ENCODE data around the gene ATG2A. TPM values are rescaled to one million over a fixed set of nuclear protein-coding genes. Genes with fewer than 3 reads are reported as not detected.

Gene ATG2A
- total and polyA plus RNA-seq, 7 experiments from 2014 or later, result 3.4 to 105 (median 33.5) TPM

- ChIA-PET CTCF (interaction anchor here (0.6 to 30.3 kb wide), 3 partner anchors 26 to 42 kb away, joined by 3 to 945 read pairs (median 3); partner anchors contain the start of genes CDC42BPG and PPP2R5B), POLR2A (interaction anchor here (0.7 to 26.0 kb wide), 4 partner anchors 9 to 240 kb away, joined by 3 to 1324 read pairs (median 48); partner anchors contain the start of genes CDC42BPG, FAU, MRPL49 and SF1)
- ATAC-seq, result no peak
- H3K4me1 Mint-ChIP-seq, result peaks cover 37 to 50% (median 45%) of the 10 kb centered on the region in 7 donors
- H3K36me3 ChIP-seq (ENCODE audit: control insufficient read depth in 2 of 3, insufficient read depth in 3 of 3, low read length in 3 of 3), result peaks cover 0 to 7% (median 0%) of the 10 kb centered on the region in 3 experiments
- no peak overlapping the region for H3K4me3 ChIP-seq (ENCODE audit: low read length)
- intact Hi-C loops (cut with micrococcal nuclease), result no loop called here
- H3K9me3 ChIP-seq (ENCODE audit: control insufficient read depth in 2 of 3, low read length in 3 of 3), result no peaks in the 10 kb centered on the region
- H3K4me1 ChIP-seq (ENCODE audit: control insufficient read depth in 2 of 2, insufficient read depth in 2 of 2, low read length in 2 of 2), result peaks cover 32% of the 10 kb centered on the region in 2 donors
- peaks cover 0 to 3% (median 0%) of the 10 kb centered on the region in 11 donors for H3K9me3 Mint-ChIP-seq
- DNase-seq, result no peak
- no peaks in the 10 kb centered on the region for H3K27me3 Mint-ChIP-seq
- H3K27ac Mint-ChIP-seq, result peak overlapping the region in 2 of 9 donors; percentile 4 to 43
- H3K27me3 ChIP-seq (ENCODE audit: control insufficient read depth in 2 of 2, insufficient read depth in 2 of 2, low read length in 2 of 2), result no peaks in the 10 kb centered on the region
- peaks cover 0 to 5% (median 0%) of the 10 kb centered on the region in 5 donors for H3K36me3 Mint-ChIP-seq
- no peak overlapping the region for H3K27ac ChIP-seq (ENCODE audit: low read depth, low read length)
- no peak overlapping the region for H3K4me3 Mint-ChIP-seq
These were observed 34.8 kb downstream of the ATG2A start for GRCh38 chr11:64882243-64882642.

GRCh38 chr11:64881476-64881875, 35.5 kb downstream of the ATG2A start:
- ATAC-seq (no peak), DNase-seq (no peak)
- H3K27me3 Mint-ChIP-seq, result no peaks in the 10 kb centered on the region
- Histone ChIP-seq H3K4me1 (ENCODE audit: control insufficient read depth in 2 of 2, insufficient read depth in 2 of 2, low read length in 2 of 2) (peaks cover 30 to 32% of the 10 kb centered on the region in 2 donors), H3K9me3 (ENCODE audit: control insufficient read depth in 2 of 3, low read length in 3 of 3) (no peaks in the 10 kb centered on the region), H3K36me3 (ENCODE audit: control insufficient read depth in 2 of 3, insufficient read depth in 3 of 3, low read length in 3 of 3) (peaks cover 0 to 7% (median 0%) of the 10 kb centered on the region in 3 experiments), H3K27ac (ENCODE audit: low read depth, low read length) (no peak overlapping the region), H3K4me3 (ENCODE audit: low read length) (no peak overlapping the region), H3K27me3 (ENCODE audit: control insufficient read depth in 2 of 2, insufficient read depth in 2 of 2, low read length in 2 of 2) (no peaks in the 10 kb centered on the region)
- peaks cover 0 to 3% (median 0%) of the 10 kb centered on the region in 11 donors for H3K9me3 Mint-ChIP-seq
- H3K36me3 Mint-ChIP-seq, result peaks cover 0 to 12% (median 3%) of the 10 kb centered on the region in 5 donors
- ChIA-PET CTCF (interaction anchor here (0.6 to 30.3 kb wide), 5 partner anchors 12 to 381 kb away, joined by 3 to 945 read pairs (median 6); partner anchors contain the start of gene CDC42BPG), POLR2A (interaction anchor here (0.7 to 26.0 kb wide), 7 partner anchors 9 to 240 kb away, joined by 3 to 1324 read pairs (median 4); partner anchors contain the start of genes CDC42BPG, FAU, MRPL49 and RASGRP2)
- peak overlapping the region in 8 of 10 donors; percentile 26 to 99 (median 80) for H3K4me3 Mint-ChIP-seq
- peak overlapping the region in 8 of 9 donors; percentile 90 to 98 (median 94) for H3K27ac Mint-ChIP-seq
- peaks cover 41 to 56% (median 50%) of the 10 kb centered on the region in 7 donors for H3K4me1 Mint-ChIP-seq
- intact Hi-C loops (cut with micrococcal nuclease), result no loop called here

- Histone ChIP-seq H3K36me3 (ENCODE audit: control insufficient read depth in 2 of 3, insufficient read depth in 3 of 3, low read length in 3 of 3) (peaks cover 0 to 7% (median 0%) of the 10 kb centered on the region in 3 experiments), H3K9me3 (ENCODE audit: control insufficient read depth in 2 of 3, low read length in 3 of 3) (no peaks in the 10 kb centered on the region), H3K4me3 (ENCODE audit: low read length) (peak overlapping the region; percentile 54), H3K27me3 (ENCODE audit: control insufficient read depth in 2 of 2, insufficient read depth in 2 of 2, low read length in 2 of 2) (no peaks in the 10 kb centered on the region), H3K4me1 (ENCODE audit: control insufficient read depth in 2 of 2, insufficient read depth in 2 of 2, low read length in 2 of 2) (peaks cover 31 to 34% of the 10 kb centered on the region in 2 donors), H3K27ac (ENCODE audit: low read depth, low read length) (peak overlapping the region; percentile 81)
- Mint-ChIP-seq H3K27ac (peak overlapping the region; percentile 88 to 98 (median 94)), H3K9me3 (peaks cover 0 to 3% (median 0%) of the 10 kb centered on the region in 11 donors), H3K27me3 (no peaks in the 10 kb centered on the region), H3K36me3 (peaks cover 0 to 20% (median 11%) of the 10 kb centered on the region in 5 donors), H3K4me3 (peak overlapping the region; percentile 90 to 99 (median 97)), H3K4me1 (peaks cover 43 to 58% (median 52%) of the 10 kb centered on the region in 7 donors)
- ATAC-seq, result no peak
- ChIA-PET POLR2A (interaction anchor here (1.1 to 26.0 kb wide), 7 partner anchors 8 to 237 kb away, joined by 3 to 1324 read pairs (median 4); partner anchors contain the start of genes CDC42BPG, RASGRP2 and ZNHIT2), CTCF (interaction anchor here (0.6 to 30.3 kb wide), 4 partner anchors 13 to 148 kb away, joined by 3 to 945 read pairs (median 4); partner anchors contain the start of gene CDC42BPG)
- DNase-seq, result peak in 3 of 9 donors; percentile 34 to 48 (median 47)
- intact Hi-C loops (cut with micrococcal nuclease), result no loop called here
These were observed 36.6 kb downstream of the ATG2A start for GRCh38 chr11:64880240-64881001.

- Mint-ChIP-seq H3K9me3 (peaks cover 0 to 3% (median 0%) of the 10 kb centered on the region in 11 donors), H3K4me1 (peaks cover 46 to 63% (median 56%) of the 10 kb centered on the region in 7 donors), H3K36me3 (peaks cover 0 to 25% (median 13%) of the 10 kb centered on the region in 5 donors), H3K27me3 (no peaks in the 10 kb centered on the region), H3K4me3 (peak overlapping the region; percentile 90 to 99 (median 97)), H3K27ac (peak overlapping the region; percentile 88 to 98 (median 94))
- H3K4me3 ChIP-seq (ENCODE audit: low read length), result peak overlapping the region; percentile 100
- ATAC-seq (peak; percentile 4), DNase-seq (no peak)
- peaks cover 36 to 41% of the 10 kb centered on the region in 2 donors for H3K4me1 ChIP-seq (ENCODE audit: control insufficient read depth in 2 of 2, insufficient read depth in 2 of 2, low read length in 2 of 2)
- ChIA-PET CTCF (interaction anchor here (0.7 to 30.3 kb wide), 5 partner anchors 8 to 90 kb away, joined by 3 to 945 read pairs (median 5); partner anchors contain the start of gene CDC42BPG), POLR2A (interaction anchor here (1.0 to 26.0 kb wide), 7 partner anchors 12 to 644 kb away, joined by 3 to 1324 read pairs (median 4); partner anchors contain the start of genes CDC42BPG, PPP2R5B, RASGRP2 and ZNHIT2)
- peak overlapping the region; percentile 81 for H3K27ac ChIP-seq (ENCODE audit: low read depth, low read length)
- H3K27me3 ChIP-seq (ENCODE audit: control insufficient read depth in 2 of 2, insufficient read depth in 2 of 2, low read length in 2 of 2), result no peaks in the 10 kb centered on the region
- H3K9me3 ChIP-seq (ENCODE audit: control insufficient read depth in 2 of 3, low read length in 3 of 3), result no peaks in the 10 kb centered on the region
- intact Hi-C loops (cut with micrococcal nuclease), result loop anchor here in 1 of 2 donors (2.0 to 5.0 kb wide), 4 partner anchors 15 to 135 kb away; partner anchors contain the start of genes MAP4K2, PPP2R5B and RASGRP2
- peaks cover 0 to 14% (median 5%) of the 10 kb centered on the region in 3 experiments for H3K36me3 ChIP-seq (ENCODE audit: control insufficient read depth in 2 of 3, insufficient read depth in 3 of 3, low read length in 3 of 3)
These were observed 37.6 kb downstream of the ATG2A start for GRCh38 chr11:64879244-64879900.

GRCh38 chr11:64878494-64879243, 38.3 kb downstream of the ATG2A start, which contains the start of gene EHD1:
Gene EHD1, minus strand, starts transcription at chr11:64878621. Its CDS starts 157 bp downstream, at chr11:64878464.
- Mint-ChIP-seq H3K27ac (peak within 1 kb of the TSS; percentile 88 to 98 (median 94)), H3K36me3 (peaks cover 0 to 27% (median 16%) of the 10 kb centered on the region in 5 donors), H3K4me3 (peak within 1 kb of the TSS; percentile 95 to 99 (median 98)), H3K4me1 (peaks cover 49 to 65% (median 60%) of the 10 kb centered on the region in 7 donors), H3K9me3 (peaks cover 0 to 3% (median 0%) of the 10 kb centered on the region in 11 donors), H3K27me3 (no peaks in the 10 kb centered on the region)
- Histone ChIP-seq H3K9me3 (ENCODE audit: control insufficient read depth in 2 of 3, low read length in 3 of 3) (no peaks in the 10 kb centered on the region), H3K36me3 (ENCODE audit: control insufficient read depth in 2 of 3, insufficient read depth in 3 of 3, low read length in 3 of 3) (peaks cover 0 to 18% (median 7%) of the 10 kb centered on the region in 3 experiments), H3K27me3 (ENCODE audit: control insufficient read depth in 2 of 2, insufficient read depth in 2 of 2, low read length in 2 of 2) (no peaks in the 10 kb centered on the region), H3K4me1 (ENCODE audit: control insufficient read depth in 2 of 2, insufficient read depth in 2 of 2, low read length in 2 of 2) (peaks cover 39 to 45% of the 10 kb centered on the region in 2 donors), H3K4me3 (ENCODE audit: low read length) (peak within 1 kb of the TSS; percentile 100), H3K27ac (ENCODE audit: low read depth, low read length) (peak within 1 kb of the TSS; percentile 81)
- ATAC-seq (peak; percentile 91), DNase-seq (peak; percentile 98 to 99 (median 99))
- ChIA-PET CTCF (interaction anchor here (0.7 to 30.3 kb wide), 5 partner anchors 9 to 90 kb away, joined by 3 to 945 read pairs (median 5); partner anchors contain the start of gene CDC42BPG), POLR2A (interaction anchor here (0.7 to 26.0 kb wide), 9 partner anchors 12 to 644 kb away, joined by 3 to 1324 read pairs (median 4); partner anchors contain the start of genes CDC42BPG, PPP2R5B, RASGRP2 and ZNHIT2)
- intact Hi-C loops (cut with micrococcal nuclease), result loop anchor here (1.0 to 5.0 kb wide), 14 partner anchors 9 to 619 kb away; partner anchors contain the start of genes ATG2A (in 2 of the 2), PPP2R5B (in 2 of the 2), CDCA5 (in 1 of the 2) and MAP4K2 (in 1 of the 2)

All from naive thymus-derived CD4-positive, alpha-beta T cell (primary cell).